ENCODE measurements around the gene UGT8.
A peak's percentile ranks its signal among the peaks of the same experiment; 100 is the strongest.

UGT8 gene

DNA sequence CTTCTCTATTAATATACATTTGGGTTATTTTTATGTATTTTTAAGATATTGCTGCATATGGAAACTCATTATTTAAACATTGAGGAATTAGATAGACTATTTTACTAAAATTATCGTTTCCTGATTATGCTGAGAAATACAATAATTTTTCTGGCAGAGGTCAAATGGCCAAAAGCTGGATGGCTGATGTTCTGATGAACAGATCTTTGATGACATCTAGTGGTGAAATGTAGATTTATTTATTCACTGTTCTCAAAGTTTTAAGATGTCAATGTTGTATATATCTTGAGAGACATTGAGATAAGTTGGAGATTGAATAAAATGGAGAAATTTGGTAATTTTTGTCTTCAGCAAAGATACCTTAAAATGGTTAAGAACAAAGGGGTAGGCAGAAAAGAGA, 96.2 kb downstream of the UGT8 start:
- peak; percentile 70 for DNase-seq

DNA sequence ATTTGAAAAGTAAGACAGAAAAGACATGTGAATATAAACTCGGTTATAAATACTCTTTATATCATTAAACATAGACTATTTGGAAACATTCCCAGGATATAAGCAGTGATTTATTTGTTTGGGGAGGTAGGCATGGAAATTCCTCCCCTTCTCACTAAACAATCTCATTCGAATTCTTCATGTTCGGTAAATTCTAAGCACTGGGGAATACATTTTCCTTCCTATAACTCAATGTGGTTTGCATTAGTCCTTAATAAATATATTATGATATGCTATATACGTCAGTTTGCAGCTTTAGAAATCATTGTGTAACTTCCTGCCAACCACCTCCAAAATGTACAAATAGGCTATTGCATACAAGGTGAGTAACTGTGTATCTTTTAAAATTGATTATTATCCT, 99.6 kb downstream of the UGT8 start:
- no peak for DNase-seq

DNA sequence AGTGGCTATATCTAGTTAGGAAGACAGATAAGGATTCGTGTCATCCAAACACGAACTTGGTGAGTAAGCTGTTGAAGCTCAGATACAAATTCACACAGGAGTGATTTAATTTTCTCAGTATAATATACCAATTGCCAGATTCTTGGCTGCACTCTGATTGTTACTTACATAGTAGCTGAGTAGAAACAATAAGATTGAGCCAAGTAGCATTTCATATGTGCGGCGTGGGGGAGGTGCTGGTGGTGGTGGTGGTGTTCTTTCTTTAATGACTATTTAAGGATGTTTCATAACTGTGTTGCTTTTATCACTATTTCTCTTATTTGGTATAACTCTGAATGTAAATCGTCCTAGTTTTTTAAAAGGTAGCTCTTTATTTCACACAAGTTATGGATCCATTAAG, 102.9 kb downstream of the UGT8 start:
- no peak for DNase-seq

DNA sequence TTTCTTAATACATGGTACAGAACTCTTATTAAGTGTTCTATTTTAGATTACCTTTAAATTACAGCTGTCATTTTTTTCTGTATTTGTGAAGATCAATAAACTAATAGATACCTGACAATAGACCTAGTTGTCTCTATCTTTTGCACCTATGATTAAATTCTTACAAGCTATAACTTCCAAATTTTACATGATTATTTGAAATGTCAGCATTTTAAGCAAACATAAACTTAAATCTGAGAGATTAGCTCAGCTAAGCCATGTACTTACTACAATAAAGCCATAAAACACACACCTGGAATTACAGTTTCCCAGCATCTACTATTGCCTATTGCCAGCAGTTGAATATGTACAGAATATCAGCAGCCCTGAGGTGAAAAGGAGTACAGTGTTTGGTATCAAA, 118.8 kb downstream of the UGT8 start:
- no peak for DNase-seq

- no peak for DNase-seq
Measured at GRCh38 chr4:114725066-114725465, 126.5 kb downstream of the UGT8 start.

GRCh38 chr4:114727461-114727860, 128.9 kb downstream of the UGT8 start:
- no peak for DNase-seq

Measured in OCI-M1 (cell line).